OCI-LY7 (cell line): ENCODE measurements around the gene MYMK. TPM values are rescaled to one million over a fixed set of nuclear protein-coding genes. Genes with fewer than 3 reads are reported as not detected.

Experiments
- BruUV-seq: library from RNA; stranded (reverse); fragments of 400-500 nt; replicated peaks from 2 replicates; lab custom pipeline; 2021; lab: Mats Ljungman, UMichigan
- CTCF ChIA-PET: fragments of 300-600 bp; sonication (Branson Sonifier 250); formaldehyde crosslinking; loops from one replicate; lab custom pipeline; 2022; ENCODE audit warnings: antibody characterized with exemption; ENCODE audit not compliant: unreplicated experiment; lab: Charles Lee
- POLR2A ChIA-PET: fragments of 300-600 bp; sonication (Branson Sonifier 250); formaldehyde crosslinking; loops from one replicate; lab custom pipeline; 2022; ENCODE audit warnings: antibody characterized with exemption; lab: Charles Lee
- DNase-seq: peaks from one replicate; pipeline ENCODE4 v3.0.0-alpha.2; 2015; ENCODE audit warnings: low spot score
- H2AFZ ChIP-seq: fragments of 200-600 bp; sonication (generic), shearing (Covaris generic); 2 replicates; pipeline ENCODE4 v1.6.1; 2014; ENCODE audit warnings: mild to moderate bottlenecking, antibody characterized with exemption, low read length, moderate library complexity
- H3K27ac ChIP-seq: fragments of 200-600 bp; sonication (generic); 2 replicates; pipeline ENCODE4 v1.5.1; 2014; ENCODE audit warnings: mixed run types, low read depth, mild to moderate bottlenecking, moderate library complexity, low read length, inconsistent platforms; ENCODE audit not compliant: poor library complexity, severe bottlenecking
- H3K36me3 ChIP-seq: fragments of 200-600 bp; sonication (generic); 2 replicates; pipeline ENCODE4 v1.6.1; 2014; ENCODE audit warnings: mild to moderate bottlenecking, antibody characterized with exemption, low read length, moderate library complexity, mixed read lengths; ENCODE audit not compliant: insufficient read depth
- H3K4me1 ChIP-seq: fragments of 200-600 bp; sonication (generic); 2 replicates; pipeline ENCODE4 v1.5.1; 2014; ENCODE audit warnings: mild to moderate bottlenecking, low read length; ENCODE audit not compliant: insufficient read depth, poor library complexity, severe bottlenecking
- H3K4me2 ChIP-seq: fragments of 200-600 bp; sonication (generic); 2 replicates; pipeline ENCODE4 v1.6.1; 2014; ENCODE audit warnings: mild to moderate bottlenecking, low read length
- H3K4me3 ChIP-seq: fragments of 200-600 bp; sonication (generic); 2 replicates; pipeline ENCODE4 v1.5.1; 2014; ENCODE audit warnings: mild to moderate bottlenecking, low read depth, low read length; ENCODE audit not compliant: poor library complexity, severe bottlenecking
- H3K79me2 ChIP-seq: fragments of 200-600 bp; sonication (generic); 2 replicates; pipeline ENCODE4 v1.6.1; 2016; ENCODE audit warnings: low read depth, mild to moderate bottlenecking, low read length, moderate library complexity, mixed read lengths; ENCODE audit not compliant: insufficient read depth
- H3K9me2 ChIP-seq: fragments of 200-600 bp; sonication (generic); 2 replicates; pipeline ENCODE4 v1.6.1; 2016; ENCODE audit warnings: mild to moderate bottlenecking, low read length, mixed read lengths; ENCODE audit not compliant: insufficient read depth
- H3K9me3 ChIP-seq: fragments of 200-600 bp; sonication (generic); 2 replicates; pipeline ENCODE4 v1.6.1; 2014; ENCODE audit warnings: mild to moderate bottlenecking, mixed run types, low read length, mixed read lengths
- H4K20me1 ChIP-seq: fragments of 200-600 bp; sonication (generic); 2 replicates; pipeline ENCODE4 v1.6.1; 2014; ENCODE audit warnings: mild to moderate bottlenecking, antibody characterized with exemption, low read length, moderate library complexity, mixed read lengths; ENCODE audit not compliant: insufficient read depth
- CTCF ChIP-seq: fragments of 200-600 bp; sonication (generic); conservative IDR thresholded peaks from 2 replicates; pipeline ENCODE4 v1.5.1; 2014; ENCODE audit warnings: mild to moderate bottlenecking, antibody characterized with exemption, low read length, moderate library complexity, mixed read lengths
- EZH2phosphoT487 ChIP-seq: fragments of 200-600 bp; sonication (generic); IDR thresholded peaks from 2 replicates; pipeline ENCODE4 v1.6.1; 2018; ENCODE audit warnings: low read depth, borderline replicate concordance, mild to moderate bottlenecking, mixed run types, antibody characterized with exemption, low read length, moderate library complexity, mixed read lengths
- intact Hi-C: fragments of 100-400 bp; cut with micrococcal nuclease; formaldehyde crosslinking; loops from one replicate; pipeline ENCODE4 v1.10.0; 2022; ENCODE audit not compliant: unreplicated experiment
- total RNA-seq, 2 experiments: library from RNA; depleted of rRNA in 1 of 2; stranded (reverse); fragments of >200 nt in 1 of 2; shearing (Covaris generic) in 1 of 2; gene quantifications; 2 replicates each; pipeline ENCODE4 v1.2.3, GENCODE V29; 2014 to 2022

The MYMK gene
- total RNA-seq, 2 experiments from 2014 or later = not detected

- Histone ChIP-seq H3K9me2 (no peaks in the 10 kb centered on the region), H4K20me1 (no peaks in the 10 kb centered on the region), H3K4me3 (no peak overlapping the region), H3K27ac (no peak overlapping the region), H3K9me3 (no peaks in the 10 kb centered on the region), H3K4me1 (no peaks in the 10 kb centered on the region), H3K36me3 (no peaks in the 10 kb centered on the region), H2AFZ (no peak overlapping the region), H3K79me2 (no peaks in the 10 kb centered on the region), H3K4me2 (no peak overlapping the region)
- intact Hi-C loops = no loop called here
- ChIA-PET CTCF (no interaction called here), POLR2A (no interaction called here)
- no TSS peak for BruUV-seq
- DNase-seq = no peak
- no peak for TF ChIP-seq EZH2phosphoT487
- TF ChIP-seq CTCF = no peak
Measured at GRCh38 chr9:133518200-133518599, 6.6 kb downstream of the MYMK start.

GRCh38 chr9:133517711-133518110 lies 7.0 kb downstream of the MYMK start:
- BruUV-seq = no TSS peak
- no peak overlapping the region for H2AFZ ChIP-seq
- no peaks in the 10 kb centered on the region for H3K9me2 ChIP-seq
- ChIA-PET CTCF (no interaction called here), POLR2A (no interaction called here)
- intact Hi-C loops = no loop called here
- H3K27ac ChIP-seq = no peak overlapping the region
- H4K20me1 ChIP-seq = no peaks in the 10 kb centered on the region
- H3K4me2 ChIP-seq = no peak overlapping the region
- TF ChIP-seq EZH2phosphoT487 (no peak), CTCF (no peak)
- no peak overlapping the region for H3K4me3 ChIP-seq
- no peak for DNase-seq
- no peaks in the 10 kb centered on the region for H3K36me3 ChIP-seq
- no peaks in the 10 kb centered on the region for H3K4me1 ChIP-seq
- H3K9me3 ChIP-seq = no peaks in the 10 kb centered on the region
- H3K79me2 ChIP-seq = no peaks in the 10 kb centered on the region

GRCh38 chr9:133516961-133517350 lies 7.8 kb downstream of the MYMK start:
- no peak for TF ChIP-seq CTCF
- TF ChIP-seq EZH2phosphoT487 = no peak

More at GRCh38 chr9:133516961-133517350, 7.8 kb downstream of the MYMK start:
- H3K27ac ChIP-seq = no peak overlapping the region
- H3K36me3 ChIP-seq = no peaks in the 10 kb centered on the region
- DNase-seq = no peak
- H4K20me1 ChIP-seq = no peaks in the 10 kb centered on the region
- H3K79me2 ChIP-seq = no peaks in the 10 kb centered on the region
- no peaks in the 10 kb centered on the region for H3K4me1 ChIP-seq
- no peaks in the 10 kb centered on the region for H3K9me3 ChIP-seq
- no peaks in the 10 kb centered on the region for H3K9me2 ChIP-seq
- no peak overlapping the region for H3K4me3 ChIP-seq
- no peak overlapping the region for H2AFZ ChIP-seq
- no TSS peak for BruUV-seq
- ChIA-PET CTCF (no interaction called here), POLR2A (no interaction called here)
- intact Hi-C loops = no loop called here
- H3K4me2 ChIP-seq = no peak overlapping the region
